ENCODE data around the gene ZNF555.
A peak's percentile ranks its signal among the peaks of the same experiment; 100 is the strongest.
"Not testable (repeated sequence)": the region's sequence is repeated elsewhere in the genome, so short reads cannot be mapped to it uniquely, and the experiment has no call there.

ZNF555 gene

DNA sequence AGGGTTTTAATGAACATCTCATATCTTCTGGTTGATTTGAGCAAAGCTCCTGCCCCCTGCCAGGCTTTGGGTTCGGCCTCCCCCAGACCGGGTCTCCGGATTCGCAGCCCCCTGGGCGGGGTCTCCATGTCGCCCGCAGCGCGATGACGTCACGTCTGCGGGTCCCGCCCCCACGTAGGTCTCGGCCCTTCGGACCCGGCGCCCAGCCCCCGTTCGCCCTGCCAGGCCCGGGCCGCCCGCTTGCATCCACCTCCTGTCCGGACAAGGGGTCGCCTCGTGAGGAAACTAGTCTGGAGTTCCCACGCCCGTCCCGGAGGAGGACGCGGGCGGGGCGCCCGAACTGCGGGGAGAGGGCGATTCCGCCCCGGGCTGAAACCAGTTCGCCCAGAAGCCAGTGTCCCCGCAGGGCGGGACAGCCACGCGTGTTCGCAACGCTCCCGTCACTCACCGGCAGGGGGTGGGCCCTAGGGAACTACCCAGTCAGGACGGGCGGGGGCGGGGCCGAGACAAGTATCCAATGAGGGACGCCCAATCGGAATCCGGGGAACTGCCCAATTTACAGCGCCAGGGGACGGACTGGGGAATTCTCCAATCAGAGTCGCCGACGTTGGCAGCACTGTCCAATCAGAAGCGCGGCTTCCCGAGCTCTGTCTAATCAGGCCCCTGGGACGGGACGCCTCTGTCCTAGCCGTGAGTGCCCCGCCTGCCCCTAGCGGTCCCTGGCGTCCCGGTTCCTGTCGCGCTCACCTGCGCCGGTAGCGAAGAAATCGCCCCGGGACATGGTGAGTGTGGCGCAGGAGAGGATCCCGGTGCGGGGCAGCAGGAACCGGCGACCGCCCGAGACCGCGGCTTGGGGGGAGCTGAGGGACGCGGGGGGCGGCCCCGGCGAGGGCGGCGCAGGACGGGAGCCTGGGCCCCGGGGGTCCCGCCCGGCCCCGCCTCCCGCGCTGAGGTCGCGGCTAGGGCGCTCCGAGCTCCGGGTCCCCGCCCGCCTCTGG lies at the start of gene ZNF555:
TSS of gene ZNF555 (plus strand) at position 682 of the 998 bp plus-strand sequence. CDS start at position 780, 98 bp downstream.
- peak; percentile 91 to 97 for DNase-seq (ENCODE audit: extremely low read depth in 1 of 2, low read depth in 1 of 2)

DNA sequence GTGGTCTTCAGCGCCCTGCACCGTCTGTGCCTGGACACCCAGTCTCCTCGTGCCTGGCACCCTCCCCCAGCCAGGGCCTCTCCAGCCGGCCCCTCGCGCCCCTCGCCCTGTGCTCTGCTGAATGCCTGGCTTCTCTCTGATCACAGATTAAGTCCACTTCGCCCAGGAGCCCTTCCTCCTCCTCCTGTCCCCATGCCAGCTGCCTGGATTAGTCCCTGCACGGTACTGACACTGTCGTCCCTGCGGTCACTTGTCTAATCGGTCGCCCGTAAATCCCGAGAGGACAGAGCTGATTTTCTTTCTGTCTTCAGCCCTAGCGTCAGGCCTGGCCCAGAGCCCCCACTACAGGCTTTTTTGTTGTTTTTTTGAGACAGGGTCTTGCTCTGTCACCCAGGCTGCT lies 49.4 kb upstream of the ZNF555 start:
- no peak for DNase-seq (ENCODE audit: extremely low read depth in 1 of 2, low read depth in 1 of 2)

DNA sequence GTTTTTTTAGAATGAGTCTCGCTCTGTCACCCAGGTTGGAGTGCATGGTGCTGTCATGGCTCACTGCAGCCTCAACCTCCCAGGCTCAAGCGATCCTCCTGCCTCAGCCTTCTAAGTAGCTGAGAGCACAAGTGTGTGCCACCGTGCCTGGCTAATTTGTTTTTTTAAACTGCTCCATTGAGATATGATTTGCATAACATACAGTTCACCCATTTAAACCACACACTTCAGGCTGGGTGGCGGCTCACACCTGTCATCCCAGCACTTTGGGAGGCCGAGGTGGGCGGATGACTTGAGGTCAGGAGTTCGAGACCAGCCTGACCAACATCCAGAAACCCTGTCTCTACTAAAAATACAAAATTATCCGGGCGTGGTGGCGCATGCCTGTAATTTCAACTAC lies 48.6 kb upstream of the ZNF555 start:
- DNase-seq (ENCODE audit: extremely low read depth in 1 of 2, low read depth in 1 of 2) = not testable (repeated sequence)

DNA sequence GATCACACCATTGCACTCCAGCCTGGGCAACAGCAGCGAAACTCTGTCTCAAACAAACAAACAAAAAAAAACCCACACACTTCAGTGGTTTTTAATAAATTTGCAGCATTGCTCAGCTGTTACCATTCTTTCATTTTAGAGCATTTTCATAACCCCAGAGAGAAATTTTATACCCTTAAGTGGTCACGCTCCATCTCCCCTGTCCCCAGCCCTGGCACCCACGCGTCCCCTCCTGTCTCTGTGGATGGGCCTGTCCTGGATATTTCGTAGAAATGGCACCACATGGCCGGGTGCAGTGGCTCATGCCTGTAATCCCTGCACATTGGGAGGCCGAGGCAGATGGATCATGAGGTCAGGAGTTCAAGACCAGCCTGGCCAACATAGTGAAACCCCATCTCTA lies 48.1 kb upstream of the ZNF555 start:
- no peak for DNase-seq (ENCODE audit: extremely low read depth in 1 of 2, low read depth in 1 of 2)

DNA sequence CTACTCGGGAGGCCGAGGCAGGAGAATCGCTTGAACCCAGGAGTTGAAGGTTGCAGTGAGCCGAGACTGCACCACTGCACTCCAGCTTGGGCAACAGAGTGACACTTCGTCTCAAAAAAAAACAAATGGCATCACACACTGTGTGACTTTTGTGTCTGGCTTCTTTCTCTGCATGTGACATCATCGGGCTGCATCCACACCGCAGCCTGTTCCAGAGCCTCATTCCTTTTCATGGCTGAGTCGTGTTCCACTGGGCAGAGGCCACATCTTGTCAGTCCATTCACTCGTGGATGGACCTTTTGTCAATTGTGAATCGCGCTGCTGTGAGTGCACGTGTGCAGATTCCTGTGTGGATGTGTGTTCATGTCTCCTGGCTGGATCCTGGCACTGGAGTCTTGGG lies 47.7 kb upstream of the ZNF555 start:
- no peak for DNase-seq (ENCODE audit: extremely low read depth in 1 of 2, low read depth in 1 of 2)

DNA sequence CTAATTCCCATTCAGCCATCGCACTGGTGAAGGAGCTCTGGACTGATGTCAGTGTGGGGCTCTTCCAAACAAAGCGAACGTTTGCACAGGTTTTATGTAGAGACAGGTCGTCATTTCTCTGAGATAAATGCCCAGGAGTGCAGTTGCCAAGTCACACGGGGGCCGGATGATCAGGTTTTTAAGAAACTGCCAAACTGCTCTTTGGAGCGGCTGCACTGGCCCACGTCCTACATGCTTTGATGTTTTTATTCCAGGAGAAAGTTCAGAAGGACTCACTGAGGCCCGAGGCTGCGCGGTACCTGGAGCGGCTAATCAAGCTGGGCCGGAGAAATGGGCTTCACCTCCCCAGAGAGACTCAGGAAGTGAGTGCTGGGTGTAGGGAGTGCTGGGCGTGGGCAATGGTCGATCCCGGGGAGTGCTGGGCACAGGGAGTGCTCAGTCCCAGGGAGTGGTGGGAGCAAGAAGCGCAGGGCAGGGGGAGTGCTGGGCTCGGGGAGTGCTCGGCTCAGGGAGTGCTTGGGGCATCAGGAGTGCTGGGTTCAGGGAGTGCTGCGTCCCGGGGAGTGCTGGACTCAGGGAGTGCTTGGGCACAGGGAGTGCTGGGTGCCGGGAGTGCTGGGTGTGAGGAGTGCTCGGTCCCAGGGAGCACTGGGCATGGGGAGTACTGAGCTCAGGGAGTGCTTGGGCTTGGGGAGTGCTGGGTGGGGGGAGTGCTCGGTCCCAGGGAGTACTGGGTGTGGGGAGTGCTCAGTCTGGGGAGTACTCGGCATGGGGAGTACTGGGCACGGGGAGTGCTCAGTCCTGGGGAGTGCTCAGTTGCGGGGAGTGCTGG lies 45.2 kb upstream of the ZNF555 start:
- no peak for DNase-seq (ENCODE audit: extremely low read depth in 1 of 2, low read depth in 1 of 2)

DNA sequence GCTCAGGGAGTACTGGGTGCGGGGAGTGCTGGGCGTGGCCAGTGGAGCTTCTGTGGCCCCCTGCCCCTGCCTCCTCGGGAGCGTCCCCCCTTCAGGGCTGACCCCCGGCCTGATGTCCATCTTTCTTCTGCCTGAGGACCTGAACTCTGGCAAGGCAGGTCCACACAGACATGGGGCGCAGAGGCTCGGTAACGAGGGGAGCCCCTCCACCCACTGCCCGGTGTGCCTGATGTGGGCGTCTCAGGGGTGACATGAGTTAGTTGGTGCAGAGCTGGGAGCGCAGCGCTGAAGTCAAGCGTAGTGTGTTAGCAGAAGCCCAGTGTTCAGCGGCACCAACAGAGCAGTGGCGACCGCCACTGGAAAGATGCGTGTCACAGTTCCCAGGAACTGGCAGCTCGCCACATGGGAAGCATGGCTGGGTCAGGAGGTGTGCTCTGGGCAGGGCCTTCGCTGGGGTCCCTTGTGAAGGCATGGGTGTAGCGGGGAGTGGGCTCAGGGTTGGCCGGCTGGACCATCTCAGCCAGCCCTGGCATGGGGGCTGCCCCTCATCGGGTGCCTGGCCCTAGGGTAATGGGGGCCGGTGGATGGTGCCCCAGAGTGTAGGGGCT lies 44.5 kb upstream of the ZNF555 start:
- DNase-seq (ENCODE audit: extremely low read depth in 1 of 2, low read depth in 1 of 2) = no peak

DNA sequence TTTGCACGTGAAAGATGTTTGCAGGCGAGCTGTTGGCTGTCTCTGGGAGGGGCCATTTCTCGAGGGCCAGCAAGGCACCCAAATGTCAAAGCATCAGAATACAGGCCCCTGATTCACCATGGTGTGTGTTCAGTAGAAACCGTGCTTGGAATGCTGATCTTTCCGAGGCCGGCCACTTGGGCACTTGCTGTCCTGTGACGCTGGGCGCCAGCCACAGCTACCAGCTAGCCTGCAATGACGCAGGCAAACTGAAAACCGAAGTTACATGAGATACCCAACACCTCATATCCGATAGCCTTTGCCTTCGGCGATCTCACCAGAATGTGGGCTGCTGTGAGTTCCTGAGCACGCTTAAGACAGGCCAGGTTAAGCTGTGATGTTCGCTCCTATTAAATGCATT lies 44.0 kb upstream of the ZNF555 start:
- DNase-seq (ENCODE audit: extremely low read depth in 1 of 2, low read depth in 1 of 2) = no peak

DNA sequence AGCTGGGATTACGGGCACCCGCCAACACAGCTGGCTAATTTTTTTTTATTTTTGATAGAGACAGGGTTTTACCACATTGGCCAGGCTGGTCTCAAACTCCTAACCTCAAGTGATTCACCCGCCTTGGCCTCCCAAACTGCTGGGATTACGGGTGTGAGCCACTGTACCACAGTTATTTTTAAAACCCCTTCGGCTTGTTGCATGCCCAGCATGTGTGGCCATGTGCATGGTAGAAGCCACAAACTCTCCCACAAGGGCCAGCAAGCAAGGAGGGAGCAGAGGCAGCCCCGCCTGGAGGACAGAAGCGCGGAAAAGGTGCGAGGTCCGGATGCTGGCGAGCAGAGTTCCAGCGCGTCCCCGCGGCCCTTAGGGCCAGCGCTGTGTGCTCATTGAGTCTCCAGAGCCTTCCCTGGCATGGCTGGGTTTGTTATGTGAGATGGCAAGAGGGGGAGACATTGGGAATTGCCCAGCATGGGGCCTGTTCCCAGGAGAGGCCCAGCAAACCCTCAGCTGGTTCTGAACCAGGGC lies 43.1 kb upstream of the ZNF555 start:
- no peak for DNase-seq (ENCODE audit: extremely low read depth in 1 of 2, low read depth in 1 of 2)

DNA sequence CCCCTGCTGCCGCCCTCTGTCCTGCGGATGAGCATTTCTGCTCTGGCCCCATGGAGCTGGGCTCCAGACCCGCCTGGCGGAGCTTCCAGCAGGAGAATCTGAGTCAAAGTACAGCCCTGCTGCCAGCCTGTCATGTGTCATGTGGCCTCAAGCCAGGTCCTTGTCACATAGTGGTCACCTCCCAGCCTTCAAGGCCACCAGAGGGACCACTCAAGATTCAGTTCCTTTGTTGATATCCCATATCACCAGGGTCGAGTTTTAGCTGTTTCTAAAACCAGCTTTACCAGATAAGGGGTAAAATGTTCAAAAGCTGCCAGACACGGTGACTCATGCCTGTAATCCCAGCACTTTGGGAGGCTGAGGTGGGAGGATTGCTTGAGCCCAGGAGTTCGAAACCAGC lies 42.5 kb upstream of the ZNF555 start:
- no peak for DNase-seq (ENCODE audit: extremely low read depth in 1 of 2, low read depth in 1 of 2)

DNA sequence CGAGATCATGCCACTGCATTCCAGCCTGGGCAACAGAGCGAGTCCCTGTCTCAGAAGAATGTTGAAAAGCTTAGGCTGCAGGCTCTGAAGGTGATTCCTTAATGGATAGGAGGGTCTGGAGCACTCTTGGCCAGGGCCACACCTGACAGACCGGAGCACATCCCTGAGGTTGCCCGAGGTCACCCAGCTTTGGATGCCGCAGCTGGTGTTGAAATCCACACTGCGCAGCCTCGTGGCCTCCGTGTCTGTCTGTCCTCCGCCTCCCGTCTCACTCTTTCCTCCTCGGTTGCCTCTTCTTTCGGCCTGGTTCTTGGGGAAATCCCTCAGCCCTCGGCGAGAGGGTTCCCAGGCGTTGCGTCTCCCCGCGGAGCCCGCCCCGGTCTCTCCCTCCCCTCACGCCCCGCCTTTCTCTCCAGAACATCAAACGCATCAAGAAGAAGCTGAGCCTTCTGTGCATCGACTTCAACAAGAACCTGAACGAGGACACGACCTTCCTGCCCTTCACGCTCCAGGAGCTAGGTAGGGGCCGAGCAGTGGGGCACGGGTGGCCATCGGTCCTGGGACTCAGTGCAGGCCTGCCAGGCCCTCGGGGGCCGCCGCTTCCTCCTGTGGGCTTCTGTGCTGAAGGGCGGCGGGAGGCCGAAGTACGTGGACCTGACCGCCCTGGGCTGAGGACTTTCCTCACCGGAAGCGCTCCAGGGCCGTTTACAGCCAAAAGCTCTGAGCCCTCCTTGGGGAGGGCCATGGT lies 41.8 kb upstream of the ZNF555 start:
- no peak for DNase-seq (ENCODE audit: extremely low read depth in 1 of 2, low read depth in 1 of 2)

DNA sequence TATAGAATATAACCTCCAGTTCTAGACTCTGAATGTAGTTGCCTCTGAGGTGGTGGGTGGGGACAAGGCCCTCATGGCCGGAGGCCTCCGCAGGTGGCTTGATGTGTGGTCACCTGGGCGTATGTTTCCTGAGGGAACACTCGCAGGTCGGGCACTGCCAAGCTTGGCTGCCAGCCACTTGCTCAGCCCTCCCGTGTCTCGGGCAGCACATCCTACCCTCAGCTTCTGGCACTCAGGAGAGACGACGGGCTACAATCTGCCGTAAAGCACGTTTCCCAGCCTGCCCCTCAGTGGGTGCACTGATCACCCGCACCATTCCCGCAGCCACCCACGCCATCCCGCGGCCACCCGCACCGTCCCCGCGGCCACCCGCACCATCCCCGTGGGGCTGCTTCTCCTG lies 40.8 kb upstream of the ZNF555 start:
- no peak for DNase-seq (ENCODE audit: extremely low read depth in 1 of 2, low read depth in 1 of 2)

DNA sequence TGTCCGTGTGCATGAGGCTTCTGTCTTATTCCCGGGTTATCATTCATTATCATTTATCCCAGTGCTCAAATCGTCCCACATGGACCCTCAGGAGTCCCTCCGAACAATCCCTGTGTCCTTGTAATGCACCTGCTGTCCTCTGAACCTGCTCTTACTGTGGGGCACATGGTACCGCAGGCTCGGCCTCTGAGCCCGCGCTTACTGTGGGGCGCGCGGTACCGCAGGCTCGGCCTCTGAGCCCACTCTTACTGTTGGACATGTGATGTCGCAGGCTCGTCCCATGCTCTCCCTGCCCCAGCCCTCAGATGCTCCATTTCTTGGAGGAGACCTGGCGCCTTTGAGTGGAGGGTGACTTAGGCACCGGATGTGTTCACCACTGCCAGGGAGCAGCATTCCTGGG lies 38.4 kb upstream of the ZNF555 start:
- no peak for DNase-seq (ENCODE audit: extremely low read depth in 1 of 2, low read depth in 1 of 2)

DNA sequence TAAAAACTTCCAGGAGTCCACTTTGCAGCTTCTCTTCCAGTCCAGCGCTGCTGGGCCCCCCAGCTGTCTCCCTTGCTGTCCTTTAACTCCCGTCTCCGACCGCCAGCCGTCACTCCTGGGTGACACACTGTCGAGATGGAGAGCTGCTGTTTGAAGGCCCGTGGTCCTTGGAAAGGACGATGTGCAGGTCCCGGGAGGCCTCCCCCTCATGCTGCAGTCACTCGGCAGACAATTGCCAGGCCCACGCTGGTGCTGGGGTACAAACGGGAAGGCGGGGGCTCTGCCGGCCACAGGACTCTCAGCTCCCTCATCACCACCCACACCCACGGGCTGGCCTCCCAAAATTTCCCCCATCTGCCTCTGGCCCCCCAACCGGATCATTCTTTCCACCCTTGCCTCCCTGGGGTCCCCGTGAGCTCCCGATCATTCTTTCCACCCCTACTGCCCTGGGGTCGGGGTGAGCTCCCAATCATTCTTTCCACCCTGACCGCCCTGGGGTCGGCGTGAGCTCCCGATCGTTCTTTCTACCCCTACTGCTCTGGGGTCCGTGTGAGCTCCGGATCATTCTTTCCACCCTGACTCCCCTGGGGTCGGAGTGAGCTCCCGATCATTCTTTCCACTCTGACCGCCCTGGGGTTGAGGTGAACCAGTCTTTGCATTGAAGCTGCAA lies 37.7 kb upstream of the ZNF555 start:
- no peak for DNase-seq (ENCODE audit: extremely low read depth in 1 of 2, low read depth in 1 of 2)

DNA sequence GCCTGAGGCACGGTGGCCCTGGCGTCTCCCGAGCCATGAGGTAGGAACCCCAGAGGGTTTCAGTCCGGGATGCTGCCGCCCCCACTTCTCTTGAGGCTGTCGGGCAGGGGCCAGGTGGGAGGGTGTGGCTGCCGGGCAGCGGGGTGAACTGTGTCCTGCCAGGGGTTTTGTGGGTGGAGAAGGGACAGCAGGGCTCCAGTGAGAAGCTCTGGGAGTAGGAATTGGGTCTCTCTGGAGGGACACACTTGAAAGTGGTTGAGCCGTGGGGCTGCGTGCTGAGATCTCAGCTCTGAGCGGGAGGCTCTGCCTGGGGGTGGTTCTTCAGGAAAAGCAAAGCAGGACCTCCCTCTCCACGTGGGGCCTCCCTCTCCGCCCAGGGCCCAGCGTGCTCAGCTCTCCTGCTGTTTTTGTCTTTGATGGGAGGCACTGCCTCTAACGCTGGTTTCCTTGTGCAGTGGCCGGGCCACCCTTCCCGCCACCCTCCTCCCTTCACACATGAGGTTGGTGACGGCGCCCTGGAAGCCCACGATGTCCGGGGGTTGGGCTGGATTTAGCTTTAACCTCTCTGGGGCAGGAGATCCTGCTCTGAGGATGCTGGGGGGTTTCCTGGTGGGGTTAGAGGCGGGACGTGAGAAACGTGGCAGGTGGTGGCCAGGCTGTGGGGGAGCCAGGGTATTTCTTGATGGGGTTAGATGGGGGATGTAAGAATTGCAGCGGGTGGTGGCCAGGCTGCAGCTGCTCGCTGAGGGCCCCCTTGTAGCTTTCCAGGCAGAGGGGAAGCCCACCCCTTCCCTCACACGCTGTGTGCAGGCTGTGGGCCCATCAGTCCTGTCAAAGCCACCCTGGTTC lies 36.9 kb upstream of the ZNF555 start:
- no peak for DNase-seq (ENCODE audit: extremely low read depth in 1 of 2, low read depth in 1 of 2)

DNA sequence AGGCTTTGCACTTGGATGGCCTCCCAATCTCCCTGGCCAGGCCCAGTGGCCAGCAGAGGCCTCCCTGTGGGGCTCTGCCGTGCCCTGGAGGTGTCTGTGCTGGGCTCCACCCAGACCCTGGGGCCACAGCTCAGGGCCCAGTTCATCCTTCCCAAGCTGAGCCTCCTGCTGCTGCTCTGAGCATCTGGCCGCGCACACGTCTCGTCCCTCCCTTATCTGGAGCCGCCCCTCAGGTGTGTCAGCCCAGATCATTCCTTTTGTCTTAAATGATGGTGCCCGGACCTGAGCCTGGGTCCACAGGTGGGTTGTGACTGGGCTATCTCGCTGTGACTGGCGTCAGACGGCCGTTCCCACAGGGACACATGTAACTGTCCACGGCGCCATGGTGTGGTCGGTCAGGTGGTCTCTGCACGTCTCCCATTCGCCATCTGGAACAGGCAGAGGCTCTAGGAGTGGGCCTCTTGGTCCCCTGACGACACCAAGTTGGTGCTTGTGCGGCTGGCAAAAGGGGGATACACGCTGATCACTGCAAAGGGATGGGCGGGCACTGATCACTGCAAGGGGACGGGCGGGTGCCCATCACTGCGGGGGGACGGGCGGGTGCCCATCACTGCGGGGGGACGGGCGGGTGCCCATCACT lies 35.9 kb upstream of the ZNF555 start:
- DNase-seq (ENCODE audit: extremely low read depth in 1 of 2, low read depth in 1 of 2) = no peak

DNA sequence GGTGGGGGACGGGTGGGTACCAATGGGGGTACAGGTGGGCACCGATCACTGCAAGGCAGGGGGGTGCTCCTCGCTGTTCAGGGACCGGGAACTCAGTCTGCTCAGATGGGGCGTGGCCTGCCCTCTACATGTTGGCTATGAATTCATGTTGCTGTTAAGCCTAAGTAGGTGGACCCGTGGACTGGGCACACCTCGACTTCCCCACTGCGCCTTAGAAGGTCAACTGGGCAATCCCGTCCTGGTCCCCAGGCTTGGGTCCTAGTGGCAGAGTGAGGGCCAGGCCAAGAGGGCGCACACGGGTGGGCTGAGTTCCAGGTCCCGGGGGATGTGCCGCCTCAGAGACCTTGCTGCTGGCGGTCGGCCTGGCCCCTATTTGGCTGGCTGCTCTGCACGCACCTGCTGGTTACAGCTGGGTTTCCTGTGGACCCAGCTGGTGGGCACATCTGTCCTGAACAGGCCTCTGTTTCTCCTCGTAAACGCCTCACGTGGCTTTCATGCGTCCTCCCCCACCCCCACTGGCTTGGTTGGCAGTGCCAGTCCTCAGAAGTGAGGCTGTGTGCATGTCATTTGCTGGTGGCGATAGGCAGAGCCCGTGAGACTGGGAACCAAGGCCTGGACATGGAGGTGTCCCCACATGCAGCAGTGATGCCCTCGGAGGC lies 35.2 kb upstream of the ZNF555 start:
- no peak for DNase-seq (ENCODE audit: extremely low read depth in 1 of 2, low read depth in 1 of 2)

All from stimulated activated CD8-positive, alpha-beta memory T cell treated with anti-CD3 and anti-CD28 coated beads, Interleukin-7, amount 100 ng/mL, for 48 hours (primary cell).